Activated naive CD8-positive, alpha-beta T cell treated with anti-CD3 and anti-CD28 coated beads, Interleukin-2, amount 50 U/mL, for 24 hours (primary cell): ENCODE results near the gene LRRC37A3.
A peak's percentile ranks its signal among the peaks of the same experiment; 100 is the strongest.
"Not testable (repeated sequence)": the region's sequence is repeated elsewhere in the genome, so short reads cannot be mapped to it uniquely, and the experiment has no call there.

Experiments
- ATAC-seq: fragments of 150-1000 bp; cut with Tn5 transposase; one replicate; pipeline ENCODE4 v1.10.0; 2021
- DNase-seq: peaks from one replicate; pipeline ENCODE4 v3.0.0; 2021
- H3K27ac Mint-ChIP-seq: one replicate; pipeline ENCODE4 v1.8.0; 2021; ENCODE audit warnings: mild to moderate bottlenecking, mixed read lengths
- H3K27me3 Mint-ChIP-seq: one replicate; pipeline ENCODE4 v1.8.0; 2021; ENCODE audit warnings: mixed read lengths
- H3K36me3 Mint-ChIP-seq: one replicate; pipeline ENCODE4 v1.8.0; 2021; ENCODE audit warnings: low read depth, mixed read lengths
- H3K4me1 Mint-ChIP-seq: one replicate; pipeline ENCODE4 v1.8.0; 2021; ENCODE audit warnings: mixed read lengths
- H3K4me3 Mint-ChIP-seq: one replicate; pipeline ENCODE4 v1.8.0; 2021; ENCODE audit warnings: mild to moderate bottlenecking, moderate library complexity, mixed read lengths
- H3K9me3 Mint-ChIP-seq: one replicate; pipeline ENCODE4 v1.8.0; 2021; ENCODE audit warnings: mixed read lengths

Gene LRRC37A3

GRCh38 chr17:64936117-64936516 lies 16.8 kb upstream of the LRRC37A3 start:
- H3K36me3 Mint-ChIP-seq, result no peaks in the 10 kb centered on the region
- H3K27ac Mint-ChIP-seq, result no peak overlapping the region

GRCh38 chr17:64934284-64934778 lies 15.1 kb upstream of the LRRC37A3 start:
- H3K27me3 Mint-ChIP-seq, H3K4me3 Mint-ChIP-seq: not testable (repeated sequence)

More at GRCh38 chr17:64936117-64936516, 16.8 kb upstream of the LRRC37A3 start:
- Mint-ChIP-seq H3K4me3 (no peak overlapping the region), H3K27me3 (peaks cover 2% of the 10 kb centered on the region), H3K4me1 (no peaks in the 10 kb centered on the region), H3K9me3 (no peaks in the 10 kb centered on the region)
- DNase-seq (no peak), ATAC-seq (no peak)

GRCh38 chr17:64932850-64933249 lies 13.6 kb upstream of the LRRC37A3 start:
- H3K4me1 Mint-ChIP-seq, result peaks cover 22% of the 10 kb centered on the region
- H3K4me3 Mint-ChIP-seq, DNase-seq, H3K36me3 Mint-ChIP-seq, H3K27me3 Mint-ChIP-seq, H3K9me3 Mint-ChIP-seq, ATAC-seq, H3K27ac Mint-ChIP-seq: not testable (repeated sequence)

More at GRCh38 chr17:64934284-64934778, 15.1 kb upstream of the LRRC37A3 start:
- ATAC-seq, DNase-seq, H3K9me3 Mint-ChIP-seq, H3K27ac Mint-ChIP-seq, H3K36me3 Mint-ChIP-seq: not testable (repeated sequence)
- peaks cover 16% of the 10 kb centered on the region for H3K4me1 Mint-ChIP-seq

GRCh38 chr17:64930374-64930773 lies 11.1 kb upstream of the LRRC37A3 start:
- H3K27me3 Mint-ChIP-seq, H3K27ac Mint-ChIP-seq, ATAC-seq, H3K36me3 Mint-ChIP-seq, H3K9me3 Mint-ChIP-seq, DNase-seq, H3K4me3 Mint-ChIP-seq: not testable (repeated sequence)
- peaks cover 30% of the 10 kb centered on the region for H3K4me1 Mint-ChIP-seq

GRCh38 chr17:64929419-64930209 lies 10.3 kb upstream of the LRRC37A3 start:
- peak; percentile 99 for ATAC-seq

GRCh38 chr17:64928701-64929100 lies 9.4 kb upstream of the LRRC37A3 start:
- H3K27ac Mint-ChIP-seq, H3K27me3 Mint-ChIP-seq, H3K9me3 Mint-ChIP-seq, H3K36me3 Mint-ChIP-seq, ATAC-seq, DNase-seq, H3K4me3 Mint-ChIP-seq: not testable (repeated sequence)
- H3K4me1 Mint-ChIP-seq, result peaks cover 30% of the 10 kb centered on the region

More at GRCh38 chr17:64929419-64930209, 10.3 kb upstream of the LRRC37A3 start:
- not testable (repeated sequence) for H3K27me3 Mint-ChIP-seq, H3K36me3 Mint-ChIP-seq, H3K4me3 Mint-ChIP-seq, H3K9me3 Mint-ChIP-seq, H3K27ac Mint-ChIP-seq
- peak; percentile 18 for DNase-seq
- peaks cover 30% of the 10 kb centered on the region for H3K4me1 Mint-ChIP-seq

GRCh38 chr17:64927444-64927843 lies 8.2 kb upstream of the LRRC37A3 start:
- not testable (repeated sequence) for H3K27ac Mint-ChIP-seq, H3K4me3 Mint-ChIP-seq, H3K9me3 Mint-ChIP-seq, H3K27me3 Mint-ChIP-seq, ATAC-seq, H3K36me3 Mint-ChIP-seq
- peaks cover 37% of the 10 kb centered on the region for H3K4me1 Mint-ChIP-seq
- peak; percentile 70 for DNase-seq

GRCh38 chr17:64926430-64926829 lies 7.2 kb upstream of the LRRC37A3 start:
- H3K36me3 Mint-ChIP-seq, H3K9me3 Mint-ChIP-seq, H3K4me3 Mint-ChIP-seq, H3K27ac Mint-ChIP-seq, ATAC-seq, DNase-seq, H3K27me3 Mint-ChIP-seq: not testable (repeated sequence)
- peaks cover 38% of the 10 kb centered on the region for H3K4me1 Mint-ChIP-seq

- H3K36me3 Mint-ChIP-seq, ATAC-seq, H3K4me3 Mint-ChIP-seq, H3K9me3 Mint-ChIP-seq, H3K27me3 Mint-ChIP-seq, H3K27ac Mint-ChIP-seq, DNase-seq: not testable (repeated sequence)
- peaks cover 33% of the 10 kb centered on the region for H3K4me1 Mint-ChIP-seq
These were observed 6.0 kb upstream of the LRRC37A3 start for GRCh38 chr17:64925244-64925643.

- peaks cover 26% of the 10 kb centered on the region for H3K4me1 Mint-ChIP-seq
- H3K27ac Mint-ChIP-seq, ATAC-seq, H3K36me3 Mint-ChIP-seq, H3K4me3 Mint-ChIP-seq, H3K27me3 Mint-ChIP-seq, H3K9me3 Mint-ChIP-seq, DNase-seq: not testable (repeated sequence)
These were observed 3.8 kb upstream of the LRRC37A3 start for GRCh38 chr17:64923051-64923568.

GRCh38 chr17:64920419-64921172 lies 1.3 kb upstream of the LRRC37A3 start:
- no peaks in the 10 kb centered on the region for H3K27me3 Mint-ChIP-seq
- H3K36me3 Mint-ChIP-seq, result no peaks in the 10 kb centered on the region
- H3K9me3 Mint-ChIP-seq, result no peaks in the 10 kb centered on the region
- no peak for DNase-seq
- ATAC-seq, result no peak
- peak overlapping the region; percentile 82 for H3K4me3 Mint-ChIP-seq
- H3K27ac Mint-ChIP-seq, result peak overlapping the region; percentile 11
- H3K4me1 Mint-ChIP-seq, result peaks cover 17% of the 10 kb centered on the region

GRCh38 chr17:64920026-64920418 lies 744 bp upstream of the LRRC37A3 start:
- peaks cover 19% of the 10 kb centered on the region for H3K4me1 Mint-ChIP-seq
- no peaks in the 10 kb centered on the region for H3K27me3 Mint-ChIP-seq
- H3K4me3 Mint-ChIP-seq, result peak overlapping the region; percentile 82
- no peaks in the 10 kb centered on the region for H3K9me3 Mint-ChIP-seq
- ATAC-seq, result no peak
- H3K36me3 Mint-ChIP-seq, result peaks cover 2% of the 10 kb centered on the region
- DNase-seq, result no peak
- peak overlapping the region; percentile 85 for H3K27ac Mint-ChIP-seq

- ATAC-seq, H3K9me3 Mint-ChIP-seq, H3K36me3 Mint-ChIP-seq, H3K27me3 Mint-ChIP-seq: not testable (repeated sequence)
- peak overlapping the region; percentile 82 for H3K4me3 Mint-ChIP-seq
- H3K27ac Mint-ChIP-seq, result peak overlapping the region; percentile 85
- DNase-seq, result peak; percentile 56
- peaks cover 21% of the 10 kb centered on the region for H3K4me1 Mint-ChIP-seq
These were observed 413 bp downstream of the LRRC37A3 start for GRCh38 chr17:64918842-64919288.

GRCh38 chr17:64917540-64917939 lies 1.7 kb downstream of the LRRC37A3 start:
- not testable (repeated sequence) for DNase-seq, H3K9me3 Mint-ChIP-seq, H3K27me3 Mint-ChIP-seq, H3K4me3 Mint-ChIP-seq, ATAC-seq, H3K36me3 Mint-ChIP-seq, H3K27ac Mint-ChIP-seq
- peaks cover 15% of the 10 kb centered on the region for H3K4me1 Mint-ChIP-seq
